Amygdala (tissue), 56 donors: ENCODE results near the gene EEF1AKMT3.
A peak's percentile ranks its signal among the peaks of the same experiment; 100 is the strongest.

Experiments
- DNase-seq, 56 donors: peaks; one replicate each; lab custom pipeline; 2025; lab: John Stamatoyannopoulos, UW

Gene EEF1AKMT3

GRCh38 chr12:57772429-57773322, at the start of gene EEF1AKMT3:
EEF1AKMT3 (plus strand) TSS chr12:57772614; CDS start chr12:57772725, 111 bp downstream.
- DNase-seq = peak in 27 of 56 donors; percentile 23 to 68 (median 52)

- no peak for DNase-seq
These were observed 49.4 kb upstream of the EEF1AKMT3 start for GRCh38 chr12:57722716-57723629.

- DNase-seq = no peak
These were observed 48.8 kb upstream of the EEF1AKMT3 start for GRCh38 chr12:57723630-57723962.

- no peak for DNase-seq
These were observed 48.1 kb upstream of the EEF1AKMT3 start for GRCh38 chr12:57724003-57724935.

- DNase-seq = no peak
These were observed 47.3 kb upstream of the EEF1AKMT3 start for GRCh38 chr12:57724936-57725740.

DNA sequence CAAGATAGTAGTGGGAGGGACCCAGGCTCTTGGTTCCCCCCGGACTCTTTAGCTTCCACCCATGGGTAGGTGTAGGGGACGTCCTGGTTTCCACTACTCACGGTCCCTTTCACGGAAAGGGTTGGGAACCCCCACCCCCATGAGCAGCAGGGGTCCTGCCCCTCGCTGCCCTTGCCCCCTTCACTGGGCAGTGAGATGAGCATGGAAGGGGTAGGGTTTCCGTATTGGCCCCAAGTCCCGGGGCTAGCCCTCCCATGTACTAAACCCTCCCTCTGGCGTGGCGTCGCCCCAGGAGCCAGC, 46.6 kb upstream of the EEF1AKMT3 start:
- no peak for DNase-seq

DNA sequence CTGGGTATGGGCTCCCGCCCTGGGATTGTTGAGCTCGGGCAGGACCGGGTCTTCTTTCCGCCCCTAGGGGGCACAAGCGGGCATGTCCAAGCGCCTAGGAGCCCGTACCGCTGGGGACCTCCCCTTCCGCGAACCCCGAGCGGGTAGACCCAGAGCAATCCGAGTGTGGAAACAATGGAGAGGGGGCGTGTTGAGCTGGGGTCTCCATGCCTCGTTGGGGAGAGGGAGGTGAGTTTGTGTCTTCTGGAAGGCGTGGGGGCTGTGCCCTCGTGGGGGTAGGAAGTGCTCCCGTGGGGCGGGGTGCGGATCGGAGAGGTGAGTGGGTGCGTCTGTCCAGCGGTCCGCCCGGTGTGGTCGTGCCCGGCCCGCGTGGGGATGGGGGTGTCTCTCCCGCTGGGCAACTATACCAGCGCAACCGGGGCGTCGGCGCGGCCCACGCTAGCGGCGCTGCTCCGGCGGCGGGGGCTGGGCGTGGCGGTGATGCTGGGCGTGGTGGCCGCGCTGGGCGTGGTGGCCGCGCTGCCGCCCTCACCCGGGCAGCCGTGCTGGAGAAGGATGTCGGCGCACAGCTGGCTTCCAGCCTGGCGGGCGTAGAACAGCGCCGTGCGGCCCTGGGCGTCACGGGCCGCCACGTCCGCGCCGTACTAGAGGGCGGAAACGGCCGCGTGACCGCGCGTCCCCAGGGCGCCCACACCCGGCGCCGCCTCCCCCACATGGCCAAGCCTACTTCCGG, 46.1 kb upstream of the EEF1AKMT3 start:
- peak in 37 of 56 donors; percentile 17 to 72 (median 37) for DNase-seq

DNA sequence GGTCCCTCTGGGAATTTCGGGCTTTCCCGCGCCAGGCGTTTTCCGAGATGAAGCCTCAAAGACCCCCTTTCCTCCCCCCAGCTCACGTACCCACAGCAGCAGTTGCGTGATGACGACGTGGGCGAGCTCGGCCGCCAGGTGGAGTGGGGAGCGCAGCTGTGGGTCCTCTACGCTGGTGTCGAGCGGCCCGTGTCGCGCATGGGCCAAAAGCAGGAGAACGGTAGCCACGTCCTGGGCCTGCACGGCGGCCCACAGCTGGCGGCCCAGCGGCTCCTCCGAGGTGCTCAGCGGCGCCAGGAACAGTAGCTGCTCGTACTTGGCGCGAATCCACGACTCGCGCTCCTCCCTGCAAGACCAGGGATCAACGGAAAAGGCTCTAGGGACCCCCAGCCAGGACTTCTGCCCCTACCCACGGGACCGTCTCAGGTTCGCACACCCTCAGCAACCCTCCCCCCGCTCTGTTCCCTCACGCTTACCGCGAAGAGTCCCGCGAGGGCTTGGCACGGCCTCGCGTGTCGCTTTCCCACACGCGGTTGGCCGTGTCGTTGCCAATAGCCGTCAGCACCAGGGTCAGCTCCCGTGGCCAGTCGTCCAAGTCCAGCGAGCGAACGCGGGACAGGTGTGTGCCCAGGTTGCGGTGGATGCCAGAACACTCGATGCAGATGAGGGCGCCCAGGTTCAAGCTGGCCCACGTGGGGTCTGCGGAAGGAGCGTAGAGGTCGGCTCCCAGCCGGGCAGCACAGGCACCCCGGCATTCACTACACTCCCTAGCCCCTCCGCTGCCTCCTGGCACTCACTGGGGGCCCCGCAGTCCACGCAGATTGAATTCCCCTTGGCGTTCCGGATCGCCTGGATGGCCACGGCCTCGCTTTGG, 45.3 kb upstream of the EEF1AKMT3 start:
- DNase-seq = peak in 2 of 56 donors; percentile 12 to 34

- DNase-seq = no peak
These were observed 44.5 kb upstream of the EEF1AKMT3 start for GRCh38 chr12:57727758-57728395.

DNA sequence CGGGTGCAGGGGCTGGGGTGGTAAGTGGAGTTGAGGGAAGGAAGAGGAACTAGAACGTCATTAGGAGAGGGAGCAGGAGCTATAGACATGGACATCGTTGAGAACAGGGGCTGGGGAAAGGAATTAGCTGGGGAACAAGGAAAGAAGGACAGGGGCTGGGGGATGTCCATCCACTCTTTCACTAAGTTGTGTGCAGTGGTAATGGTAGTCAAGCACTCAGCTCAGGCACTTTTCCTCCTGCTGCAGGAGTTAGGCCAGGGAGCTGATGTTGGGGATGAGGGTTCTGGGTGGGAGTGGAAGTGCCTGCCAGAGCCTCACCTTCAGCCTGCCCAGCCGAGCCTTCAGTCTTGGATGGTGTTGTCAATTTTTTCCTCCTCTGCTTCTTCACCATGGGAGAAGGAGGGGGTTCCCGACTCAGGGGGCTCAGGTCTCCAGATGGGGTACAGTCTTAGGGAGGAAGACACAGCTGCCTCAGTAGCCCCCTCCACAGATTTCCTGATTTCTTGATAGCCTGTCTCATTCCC, 43.0 kb upstream of the EEF1AKMT3 start:
- no peak for DNase-seq

DNA sequence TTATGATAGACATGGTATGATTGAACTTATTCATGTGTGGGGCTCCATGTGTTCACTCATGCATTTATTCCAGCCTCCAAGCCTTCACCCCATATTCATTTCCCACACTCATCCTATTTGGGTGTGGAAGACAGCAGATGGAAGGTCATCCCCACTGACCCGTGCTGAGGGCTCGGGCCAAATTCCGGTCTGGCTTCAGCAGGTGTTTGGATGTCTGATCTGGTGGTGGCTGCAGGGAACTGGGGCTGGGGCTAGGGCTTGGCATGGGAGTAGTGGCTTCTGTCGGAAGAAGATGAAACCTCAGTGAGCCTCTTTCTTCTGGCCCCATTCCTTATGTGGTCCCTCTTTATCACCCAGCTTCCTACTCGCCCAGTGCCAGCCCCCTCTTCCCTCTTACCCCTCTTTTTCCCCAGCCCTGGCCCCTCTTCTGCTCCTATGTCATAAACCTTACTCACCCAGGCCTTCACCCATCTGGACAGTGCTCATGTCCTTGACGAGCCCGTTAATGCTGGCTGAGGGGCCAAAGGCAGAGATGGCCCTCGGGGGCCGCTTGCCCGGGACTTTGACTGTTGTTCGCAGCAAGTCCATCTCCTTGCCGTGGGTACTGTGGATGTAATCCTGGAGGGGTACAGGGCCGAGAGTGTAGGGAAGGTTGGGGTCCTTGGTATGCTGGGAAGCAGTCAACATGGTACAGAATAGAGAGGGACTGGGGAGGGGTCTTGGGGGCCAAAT, 41.9 kb upstream of the EEF1AKMT3 start:
- no peak for DNase-seq

DNA sequence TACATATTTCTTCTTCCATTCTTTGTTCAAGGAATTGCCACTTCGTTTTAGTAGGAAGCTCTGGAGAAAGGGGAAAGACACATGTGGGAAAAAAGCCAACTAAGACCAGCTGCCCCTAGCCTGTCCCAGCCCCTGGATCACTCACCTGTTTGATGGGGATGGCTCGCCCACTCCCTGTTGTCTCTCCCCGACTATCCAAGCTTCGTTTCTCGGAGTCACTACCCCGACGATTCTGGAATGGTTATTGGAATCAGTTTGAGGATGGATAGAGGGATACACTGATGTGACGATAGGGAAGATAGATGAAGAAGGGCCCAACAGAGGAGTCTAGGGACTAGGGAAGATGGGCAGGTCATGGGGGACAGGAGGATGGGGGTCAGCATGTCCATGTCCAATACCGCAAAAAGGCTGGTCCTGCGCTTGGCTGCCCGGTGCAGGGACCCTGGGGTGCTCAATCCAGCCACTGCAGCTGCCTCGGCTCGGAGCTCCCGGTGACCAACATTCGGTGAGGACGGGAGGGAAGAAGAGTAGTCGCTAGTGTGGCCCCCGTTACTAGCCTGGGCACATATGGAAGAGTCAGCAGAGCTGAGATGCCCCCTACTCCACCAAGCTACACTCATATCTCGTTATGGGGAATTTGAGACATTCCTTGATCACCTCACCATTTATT, 40.9 kb upstream of the EEF1AKMT3 start:
- no peak for DNase-seq

GRCh38 chr12:57732270-57732669, 40.1 kb upstream of the EEF1AKMT3 start:
- DNase-seq = no peak

DNA sequence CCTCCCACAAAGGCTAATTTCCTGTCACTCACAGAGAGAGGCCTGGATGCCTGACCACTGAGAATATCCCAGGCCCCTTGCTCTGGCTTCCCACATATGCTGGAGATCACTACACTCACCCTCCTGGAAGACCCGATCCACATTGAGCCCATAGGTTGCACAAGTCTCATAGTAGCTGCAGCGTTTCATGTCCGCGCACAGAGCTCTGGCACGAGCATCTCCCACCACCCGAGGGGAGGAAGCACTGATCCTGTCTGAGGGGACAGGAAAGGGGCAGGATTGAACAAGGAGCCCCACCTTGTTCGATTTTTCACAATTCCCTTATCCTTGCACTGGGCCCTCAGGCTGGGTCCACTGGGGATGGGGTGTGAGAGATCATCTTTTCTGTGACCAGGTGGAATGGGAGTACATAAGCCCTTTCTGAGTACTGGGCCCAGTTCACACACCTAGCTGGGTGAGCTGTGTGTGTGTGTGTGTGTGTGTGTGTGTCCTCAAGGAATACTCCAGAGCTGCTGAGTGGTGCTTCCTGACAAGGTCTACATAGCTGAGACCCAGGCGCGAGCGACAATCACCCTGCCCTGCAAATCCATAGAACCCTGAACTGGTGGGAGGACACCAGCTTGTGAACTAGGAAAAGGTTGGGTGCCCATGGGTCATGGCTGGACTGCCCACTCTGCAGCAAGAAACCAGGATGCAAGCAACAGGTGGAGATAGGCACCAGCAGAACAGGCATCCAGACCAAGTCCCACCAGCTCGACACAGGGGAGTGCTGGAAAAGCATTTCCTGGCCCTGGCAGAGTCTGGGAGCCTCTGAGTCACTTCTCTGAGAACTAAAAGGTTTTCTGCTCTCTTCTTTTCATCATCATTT, 39.5 kb upstream of the EEF1AKMT3 start:
- DNase-seq = no peak

DNA sequence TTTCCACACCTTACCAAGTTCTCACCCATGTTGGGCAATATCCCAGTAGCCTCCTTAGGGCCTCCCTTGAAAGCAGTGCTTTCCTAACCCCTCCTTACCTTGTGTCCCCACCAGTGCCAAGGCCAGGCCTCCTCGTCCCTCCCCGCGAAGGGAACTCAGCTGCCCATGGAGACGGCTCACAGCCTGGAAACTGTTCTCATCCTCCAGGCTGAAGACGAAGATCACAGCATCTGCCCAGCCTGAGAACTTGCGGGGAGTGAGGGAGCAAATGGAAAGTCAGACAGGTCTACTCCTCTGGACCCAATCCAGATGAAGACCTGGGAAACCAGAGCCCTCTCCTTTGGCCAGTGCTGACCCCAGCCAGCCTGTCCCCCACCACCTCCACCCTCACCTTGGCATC, 38.5 kb upstream of the EEF1AKMT3 start:
- DNase-seq = no peak
